IMR-90 (cell line): ENCODE results near the gene RYR2. TPM values are rescaled to one million over a fixed set of nuclear protein-coding genes. Genes with fewer than 3 reads are reported as not detected.

ENCODE experiments used
- ATAC-seq: fragments of 200-7000 bp; cut with Tn5 transposase; 2 replicates; pipeline ENCODE4 v1.9.1; 2020; ENCODE audit warnings: low read depth, mild to moderate bottlenecking, moderate library complexity
- BruUV-seq: library from RNA; stranded (reverse); fragments of 400-500 nt; replicated peaks from 2 replicates; lab custom pipeline; 2021; lab: Mats Ljungman, UMichigan
- CTCF ChIA-PET: fragments of 300-600 bp; formaldehyde crosslinking; extraction: SDS; loops from one replicate; lab custom pipeline; 2021; ENCODE audit warnings: antibody characterized with exemption; lab: Yijun Ruan, JAX
- POLR2A ChIA-PET: fragments of 300-600 bp; sonication (Branson Sonifier 250); formaldehyde crosslinking; loops from one replicate; lab custom pipeline; 2022; ENCODE audit warnings: antibody characterized with exemption; ENCODE audit not compliant: unreplicated experiment; lab: Charles Lee
- DNase-seq: peaks from one replicate; pipeline ENCODE4 v3.0.0; 2013
- H2AFZ ChIP-seq: replicated peaks from 2 replicates; pipeline ENCODE3; 2013; ENCODE audit warnings: low read length, mild to moderate bottlenecking; ENCODE audit not compliant: poor library complexity
- H2AK5ac ChIP-seq: 2 replicates; pipeline ENCODE4 v1.6.1; 2013; ENCODE audit warnings: low read depth, low read length, inconsistent platforms
- H2AK9ac ChIP-seq: replicated peaks from 2 replicates; pipeline ENCODE3; 2013; ENCODE audit warnings: mild to moderate bottlenecking, low read depth, low read length, moderate library complexity; ENCODE audit not compliant: poor library complexity
- H2BK120ac ChIP-seq: 2 replicates; pipeline ENCODE4 v1.6.1; 2013; ENCODE audit warnings: low read depth, low read length, inconsistent platforms
- H2BK15ac ChIP-seq: 3 replicates; pipeline ENCODE4 v1.6.1; 2013; ENCODE audit warnings: low read depth, low read length, inconsistent platforms
- H2BK20ac ChIP-seq: 2 replicates; pipeline ENCODE4 v1.6.1; 2013; ENCODE audit warnings: low read depth, mild to moderate bottlenecking, inconsistent platforms, low read length, moderate library complexity
- H2BK5ac ChIP-seq: 2 replicates; pipeline ENCODE4 v1.6.1; 2013; ENCODE audit warnings: mild to moderate bottlenecking, low read depth, low read length, inconsistent platforms; ENCODE audit not compliant: poor library complexity, severe bottlenecking
- H3K14ac ChIP-seq: replicated peaks from 2 replicates; pipeline ENCODE4 v1.6.1; 2013; ENCODE audit warnings: low read depth, low read length, inconsistent platforms
- H3K18ac ChIP-seq: 2 replicates; pipeline ENCODE4 v1.6.1; 2013; ENCODE audit warnings: low read depth, low read length, control low read depth
- H3K23ac ChIP-seq: 2 replicates; pipeline ENCODE4 v1.6.1; 2013; ENCODE audit warnings: low read depth, low read length, inconsistent platforms
- H3K27ac ChIP-seq: 2 replicates; pipeline ENCODE4 v1.5.1; 2013; ENCODE audit warnings: mild to moderate bottlenecking, control low read depth, low read length; ENCODE audit not compliant: insufficient read depth
- H3K27me3 ChIP-seq: 2 replicates; pipeline ENCODE4 v1.6.1; 2013; ENCODE audit warnings: low read length; ENCODE audit not compliant: control insufficient read depth, insufficient read depth
- H3K36me3 ChIP-seq: 2 replicates; pipeline ENCODE4 v1.6.1; 2013; ENCODE audit warnings: low read length, mixed read lengths; ENCODE audit not compliant: control insufficient read depth, insufficient read depth
- H3K4ac ChIP-seq: 2 replicates; pipeline ENCODE4 v1.6.1; 2013; ENCODE audit warnings: low read depth, low read length, inconsistent platforms
- H3K4me1 ChIP-seq: 2 replicates; pipeline ENCODE4 v1.6.1; 2013; ENCODE audit warnings: low read length, mixed read lengths; ENCODE audit not compliant: control insufficient read depth, insufficient read depth
- H3K4me2 ChIP-seq: 2 replicates; pipeline ENCODE4 v1.6.1; 2013; ENCODE audit warnings: low read depth, mild to moderate bottlenecking, control low read depth, low read length, moderate library complexity
- H3K4me3 ChIP-seq: 2 replicates; pipeline ENCODE4 v1.5.1; 2013; ENCODE audit warnings: low read depth, mild to moderate bottlenecking, control low read depth, low read length, moderate library complexity; ENCODE audit not compliant: insufficient read depth
- H3K56ac ChIP-seq: 2 replicates; pipeline ENCODE4 v1.6.1; 2013; ENCODE audit warnings: low read length, inconsistent platforms; ENCODE audit not compliant: insufficient read depth; ENCODE audit errors: extremely low read depth
- H3K79me1 ChIP-seq, 2 experiments: 2 replicates each; pipeline ENCODE4 v1.6.1; 2013; ENCODE audit warnings: low read length in 2 of 2, inconsistent platforms in 1 of 2, low read depth in 1 of 2
- H3K9ac ChIP-seq: 2 replicates; pipeline ENCODE4 v1.6.1; 2013; ENCODE audit warnings: low read depth, low read length, control low read depth
- H3K9me1 ChIP-seq: 2 replicates; pipeline ENCODE4 v1.6.1; 2013; ENCODE audit warnings: low read length, inconsistent platforms; ENCODE audit not compliant: insufficient read depth
- H3K9me3 ChIP-seq: 2 replicates; pipeline ENCODE4 v1.6.1; 2013; ENCODE audit warnings: low read length; ENCODE audit not compliant: control insufficient read depth, insufficient read depth
- H4K20me1 ChIP-seq: 2 replicates; pipeline ENCODE4 v1.6.1; 2013; ENCODE audit warnings: low read length, inconsistent platforms; ENCODE audit not compliant: insufficient read depth
- H4K5ac ChIP-seq: 2 replicates; pipeline ENCODE4 v1.6.1; 2013; ENCODE audit warnings: mild to moderate bottlenecking, low read depth, low read length, control low read depth
- H4K8ac ChIP-seq, 2 experiments: 2 replicates each; pipeline ENCODE4 v1.6.1; 2013; ENCODE audit warnings: low read depth in 2 of 2, low read length in 2 of 2, control low read depth in 1 of 2, inconsistent platforms in 1 of 2
- H4K91ac ChIP-seq: 2 replicates; pipeline ENCODE4 v1.6.1; 2013; ENCODE audit warnings: low read depth, low read length, inconsistent platforms; ENCODE audit not compliant: insufficient read depth
- FOS ChIP-seq: fragments of 150-350 bp; IDR thresholded peaks from 2 replicates; pipeline ENCODE4 v1.6.1; 2016; ENCODE audit warnings: low read depth, low read length
- WGBS, 2 experiments: methylation state at CpG; one replicate each; pipeline versions ENCODE4 v1.1.5 to v1.1.7; 2013; ENCODE audit warnings: missing lambda C conversion rate in 2 of 2; ENCODE audit not compliant: insufficient read length in 1 of 2; ENCODE audit errors: extremely low coverage in 2 of 2; 5-methylcytosine and 5-hydroxymethylcytosine counted together
- dilution Hi-C: fragments of 300-500 bp; cut with HindIII; formaldehyde crosslinking; loops from one replicate; pipeline ENCODE4 v1.14.3; 2018; ENCODE audit warnings: low sequenced_read_pairs; ENCODE audit not compliant: unreplicated experiment
- in situ Hi-C: fragments of 300-500 bp; cut with MboI; formaldehyde crosslinking; loops from 3 replicates; pipeline ENCODE4 v1.14.3; 2019; ENCODE audit warnings: low sequenced_read_pairs, inconsistent platforms, mixed read lengths
- intact Hi-C: fragments of 100-400 bp; cut with micrococcal nuclease; formaldehyde crosslinking; loops from 2 replicates; pipeline ENCODE4 v1.10.0; 2022
- polyA plus RNA-seq, 3 experiments: library from polyadenylated mRNA; depleted of rRNA; stranded (reverse); fragments of >200 nt; gene quantifications; 2 replicates each; pipeline ENCODE4 v1.2.3, GENCODE V29; 2012; ENCODE audit warnings: low replicate concordance in 1 of 3
- total RNA-seq: library from RNA; depleted of rRNA; stranded (reverse); fragments of >200 nt; gene quantifications from 2 replicates; pipeline ENCODE4 v1.2.3, GENCODE V29; 2012

RYR2 gene
- total and polyA plus RNA-seq, 2 of the 4 experiments (the other 2 are of a cell fraction), result not detected

DNA sequence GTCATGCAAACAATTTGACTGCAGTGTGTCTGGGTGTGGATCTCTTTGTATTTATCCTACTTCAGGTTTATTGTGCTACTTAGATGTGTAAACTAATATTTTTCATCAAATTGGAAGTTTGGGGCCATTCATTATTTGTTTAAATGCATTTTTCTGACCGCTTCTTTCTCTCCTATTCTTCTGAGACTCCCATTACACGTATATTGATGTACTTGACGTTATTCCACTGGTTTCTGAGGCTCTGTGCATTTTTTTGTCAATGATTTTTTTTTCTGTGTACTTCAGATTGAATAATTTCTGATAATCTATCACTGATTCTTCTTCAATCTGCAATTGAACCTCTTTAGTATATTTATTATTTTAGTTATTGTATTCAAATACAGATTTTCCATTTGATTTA is 276.8 kb downstream of the RYR2 start:
- no TSS peak for BruUV-seq
- H2AK9ac ChIP-seq, result no peak overlapping the region
- no peak overlapping the region for H2BK5ac ChIP-seq
- no peak overlapping the region for H2AK5ac ChIP-seq
- no peak overlapping the region for H4K91ac ChIP-seq
- H3K14ac ChIP-seq, result no peak overlapping the region
- H3K56ac ChIP-seq, result no peak overlapping the region
- CTCF ChIA-PET, result no interaction called here
- ATAC-seq (no peak), DNase-seq (no peak)
- H3K4ac ChIP-seq, result no peak overlapping the region
- H2BK120ac ChIP-seq, result no peak overlapping the region
- no CpG with 5 or more reads among the region's 3 CpGs for WGBS, 2 experiments
- no peak overlapping the region for H2BK15ac ChIP-seq
- no peaks in the 10 kb centered on the region for H3K27me3 ChIP-seq
- H3K4me2 ChIP-seq, result no peak overlapping the region
- no peaks in the 10 kb centered on the region for H3K79me1 ChIP-seq
- intact Hi-C loops, result no loop called here
- H4K20me1 ChIP-seq, result no peaks in the 10 kb centered on the region
- no peak overlapping the region for H3K4me3 ChIP-seq
- no peaks in the 10 kb centered on the region for H3K9me1 ChIP-seq
- H3K27ac ChIP-seq, result no peak overlapping the region
- H2BK20ac ChIP-seq, result no peak overlapping the region
- H4K8ac ChIP-seq, result no peak overlapping the region
- H3K4me1 ChIP-seq, result no peaks in the 10 kb centered on the region
- POLR2A ChIA-PET, result no interaction called here
- H2AFZ ChIP-seq, result no peak overlapping the region
- no peak overlapping the region for H3K9ac ChIP-seq
- no peak overlapping the region for H4K5ac ChIP-seq
- dilution Hi-C loops, result no loop called here
- in situ Hi-C loops, result no loop called here
- H3K23ac ChIP-seq, result no peak overlapping the region
- no peak overlapping the region for H3K18ac ChIP-seq
- no peak for TF ChIP-seq FOS
- H3K9me3 ChIP-seq, result peaks cover 2% of the 10 kb centered on the region; the same call in 1 of the 2 replicates
- no peaks in the 10 kb centered on the region for H3K36me3 ChIP-seq
